ENCODE results near the gene PLAC1.

The PLAC1 gene

DNA sequence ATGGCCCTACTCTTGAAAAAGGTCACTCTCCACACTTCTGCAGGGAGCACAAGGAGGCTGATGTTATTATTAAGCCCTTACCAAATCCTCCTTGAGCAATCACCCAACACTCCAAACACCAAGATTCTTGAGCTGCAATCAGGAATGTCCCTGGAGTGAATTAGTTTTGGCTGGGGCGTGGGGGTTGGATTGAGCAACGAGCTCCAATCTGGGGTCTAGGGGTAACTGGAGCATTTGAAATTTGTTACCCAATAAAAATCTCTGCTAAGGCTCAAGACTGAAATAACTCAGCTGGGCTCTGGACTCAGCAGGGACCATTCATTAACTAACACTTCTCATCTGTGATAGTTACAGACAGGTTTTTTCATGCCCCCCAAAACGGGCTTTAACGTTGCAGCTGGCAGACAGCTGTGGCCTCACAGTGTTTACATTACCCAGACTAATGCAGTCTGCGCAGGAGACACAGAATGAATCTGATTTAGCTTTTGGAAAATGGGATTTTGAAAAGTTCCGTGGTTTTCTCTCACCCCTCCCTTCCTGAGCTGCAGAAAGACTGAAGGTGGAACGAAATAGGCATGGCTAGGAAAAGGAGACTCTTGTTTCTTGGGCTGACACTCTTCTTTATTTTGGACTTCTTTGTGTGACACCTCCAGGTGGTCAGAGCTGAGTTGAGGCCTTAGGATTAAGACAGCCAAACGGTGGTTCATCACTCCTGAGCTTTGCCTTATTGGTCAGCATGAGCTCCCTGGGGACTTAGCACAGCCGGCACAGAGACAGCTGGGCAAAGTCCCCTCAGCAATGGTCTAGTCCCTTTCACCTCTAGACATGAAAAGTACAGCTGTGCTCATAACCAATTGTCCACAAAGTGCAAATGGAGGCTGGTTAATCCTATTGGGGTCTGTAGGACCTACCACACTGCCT lies 26.6 kb downstream of the PLAC1 start:
- DNase-seq (ENCODE audit: low read depth in 3 of 3), result no peak

GRCh38 chrX:134628663-134629062 lies 29.6 kb downstream of the PLAC1 start:
- no peak for DNase-seq (ENCODE audit: low read depth in 3 of 3)

GRCh38 chrX:134626434-134626833 lies 31.8 kb downstream of the PLAC1 start:
- no peak for DNase-seq (ENCODE audit: low read depth in 3 of 3)

DNA sequence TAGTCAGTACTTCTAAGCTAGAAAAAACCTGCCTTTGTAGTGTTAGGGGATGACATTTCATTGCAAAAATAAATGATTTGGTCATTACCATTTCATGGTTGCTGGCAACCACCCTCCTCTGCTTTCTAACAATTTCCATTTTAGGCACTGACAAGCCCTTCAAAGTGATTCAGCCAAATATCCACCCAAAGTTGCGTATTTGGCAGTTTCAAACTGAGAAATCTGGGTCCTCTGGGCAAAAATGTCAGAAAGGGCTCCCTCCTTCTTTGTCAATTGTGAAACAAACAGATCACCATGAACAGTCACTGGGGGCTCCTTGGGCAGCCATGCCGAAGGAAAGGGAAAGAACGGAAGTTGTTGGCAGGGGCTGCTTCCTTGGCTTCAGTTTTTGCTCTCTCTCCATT lies 33.0 kb downstream of the PLAC1 start:
- DNase-seq (ENCODE audit: low read depth in 3 of 3), result no peak

- no peak for DNase-seq (ENCODE audit: low read depth in 3 of 3)
These were observed 34.2 kb downstream of the PLAC1 start for GRCh38 chrX:134624046-134624430.

- no peak for DNase-seq (ENCODE audit: low read depth in 3 of 3)
These were observed 34.8 kb downstream of the PLAC1 start for GRCh38 chrX:134623293-134624045.

DNA sequence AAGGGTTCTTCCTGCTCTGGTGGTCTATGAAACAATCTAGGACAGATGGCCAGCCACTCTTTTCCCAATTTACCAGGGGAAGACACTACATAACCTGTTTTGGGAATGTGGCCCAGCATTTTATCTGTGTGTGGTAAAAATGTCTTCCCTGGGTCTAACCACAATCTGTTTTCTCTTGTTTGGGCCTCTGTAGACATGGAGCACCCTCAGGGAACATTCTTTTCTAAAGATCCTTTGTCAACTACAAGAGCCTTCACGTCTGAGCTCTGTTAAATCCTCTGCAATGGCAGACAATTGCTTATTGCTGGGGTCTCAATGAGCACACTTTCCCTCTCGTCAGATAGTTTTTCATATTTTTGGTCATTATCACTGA lies 35.5 kb downstream of the PLAC1 start:
- no peak for DNase-seq (ENCODE audit: low read depth in 3 of 3)

- peak in 1 of 3 experiments; percentile 2 for DNase-seq (ENCODE audit: low read depth in 3 of 3)
These were observed 36.0 kb downstream of the PLAC1 start for GRCh38 chrX:134622056-134622812.

DNA sequence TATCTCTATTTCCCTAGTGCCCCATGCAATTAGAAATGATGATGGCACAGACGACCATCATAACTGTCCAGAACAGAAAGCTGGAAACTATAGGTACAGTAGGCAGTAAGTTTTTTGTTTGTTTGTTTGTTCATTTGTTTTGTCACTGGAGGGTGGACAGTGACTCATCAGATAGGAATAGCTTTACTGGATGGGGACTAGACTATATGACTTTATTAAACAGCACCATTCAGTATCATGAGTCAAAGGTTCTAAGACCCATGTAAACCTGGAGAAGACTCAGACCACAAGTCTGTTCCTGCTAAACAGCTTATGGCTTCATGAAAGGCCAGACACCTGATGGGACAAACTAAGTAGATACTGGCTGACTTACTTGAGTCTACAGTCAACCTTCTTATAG lies 38.4 kb downstream of the PLAC1 start:
- no peak for DNase-seq (ENCODE audit: low read depth in 3 of 3)

DNA sequence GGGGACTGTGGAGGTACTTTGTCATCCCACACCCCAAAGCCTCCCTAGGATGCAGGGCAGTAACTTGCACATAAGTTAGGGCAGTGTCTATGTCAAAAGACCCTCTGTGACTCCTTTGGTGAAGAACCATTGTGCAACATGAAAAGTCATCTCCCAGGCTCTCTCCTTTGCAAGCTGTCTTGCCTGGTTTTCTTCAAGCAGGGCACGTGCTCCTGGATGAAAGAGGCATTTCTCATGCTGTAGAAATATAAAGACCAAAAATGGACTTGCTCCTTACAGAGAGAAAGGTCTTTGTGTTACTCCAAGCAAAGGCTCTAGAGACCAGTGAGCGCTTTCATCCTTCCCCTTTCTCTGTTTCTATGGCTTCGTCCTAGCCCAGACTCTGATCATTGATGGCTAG lies 44.9 kb downstream of the PLAC1 start:
- DNase-seq (ENCODE audit: low read depth in 3 of 3), result no peak

DNA sequence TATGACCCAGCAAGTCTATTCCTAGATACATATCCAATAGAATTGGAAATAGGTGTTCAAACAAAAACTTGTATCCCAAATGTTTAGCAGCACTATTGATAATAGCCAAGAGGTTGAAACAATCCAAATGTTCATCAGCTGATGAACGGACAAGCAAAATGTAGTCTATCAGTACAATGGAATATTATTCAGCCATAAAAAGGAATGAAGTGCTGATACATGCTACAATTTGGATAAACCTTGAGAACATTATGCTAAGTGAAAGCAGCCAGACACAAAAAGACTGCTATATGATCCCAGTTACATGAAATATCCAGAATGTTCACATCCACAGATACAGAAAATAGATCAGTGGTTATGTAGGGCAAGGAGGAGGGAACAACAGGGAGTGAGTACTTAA lies 50.1 kb downstream of the PLAC1 start:
- DNase-seq (ENCODE audit: low read depth in 3 of 3), result no peak

GRCh38 chrX:134607523-134607922 lies 50.7 kb downstream of the PLAC1 start:
- no peak for DNase-seq (ENCODE audit: low read depth in 3 of 3)

DNA sequence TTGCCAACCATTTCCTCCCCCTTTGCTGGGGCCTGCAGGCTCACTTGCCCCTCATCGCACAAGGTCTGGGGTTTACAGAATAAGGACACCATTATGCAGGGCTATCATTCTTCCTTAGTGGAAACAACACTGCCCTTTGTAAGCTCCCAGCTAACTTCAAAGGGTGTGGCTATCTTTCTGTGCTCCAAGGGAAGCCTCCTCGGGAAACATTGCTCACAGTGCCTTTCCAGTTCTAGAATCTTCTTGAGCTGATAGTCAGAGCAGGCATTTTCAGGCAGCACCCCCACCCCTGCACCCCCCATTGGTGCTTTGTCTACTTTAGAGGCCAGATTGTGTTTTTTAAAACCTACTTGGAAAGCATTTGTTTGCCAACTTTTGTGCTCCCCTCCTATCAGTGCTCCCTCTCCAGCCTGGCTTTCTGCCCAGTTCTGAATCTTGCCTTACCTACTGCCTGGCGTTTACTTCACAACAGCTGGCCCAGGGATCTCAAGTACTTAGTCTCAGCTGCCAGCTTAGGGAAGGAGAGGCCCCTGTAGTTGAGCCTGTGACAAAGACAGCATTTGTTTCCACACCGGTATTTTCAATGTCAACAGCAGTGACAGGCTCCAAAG lies 53.5 kb downstream of the PLAC1 start:
- DNase-seq (ENCODE audit: low read depth in 3 of 3), result no peak

DNA sequence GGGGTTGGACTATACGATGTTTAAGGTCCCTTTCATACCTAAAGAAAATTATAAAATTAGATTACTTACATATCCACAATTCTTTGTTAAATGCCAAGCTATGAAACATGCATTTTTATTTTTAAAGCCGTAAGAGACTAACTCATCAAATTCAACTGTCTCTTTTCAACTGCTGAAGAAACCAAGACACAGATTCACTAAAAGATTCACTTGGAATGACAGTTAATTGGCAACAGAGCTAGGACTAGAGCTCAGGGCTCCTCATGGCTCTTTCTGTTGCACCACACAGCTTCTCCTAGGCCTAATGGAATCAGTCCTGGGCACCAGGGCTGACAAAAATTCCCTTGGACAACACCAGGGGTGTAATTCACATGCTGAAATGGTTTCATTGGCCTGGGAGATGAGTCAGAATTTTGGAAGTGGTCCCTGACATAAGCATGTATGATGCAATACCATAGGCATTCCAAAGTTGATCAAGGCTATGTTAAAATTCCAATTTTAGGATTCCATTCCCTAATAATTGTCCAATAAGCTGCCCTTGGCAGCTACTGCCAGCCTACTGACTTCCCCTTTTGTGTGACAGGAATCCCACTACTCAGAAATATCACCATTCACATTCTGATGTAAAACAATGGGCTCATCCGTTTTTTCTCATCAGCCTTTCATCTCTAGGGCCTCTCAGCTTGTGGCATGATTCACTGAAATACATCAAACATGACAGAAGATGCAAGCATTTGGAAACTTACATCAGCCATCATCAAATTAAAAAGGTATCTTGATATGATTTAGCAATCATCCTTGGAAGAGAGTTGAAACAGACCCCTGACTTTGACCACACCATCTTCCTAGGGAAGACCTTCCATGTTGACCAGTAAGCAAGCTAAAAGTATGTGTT lies 54.2 kb downstream of the PLAC1 start:
- DNase-seq (ENCODE audit: low read depth in 3 of 3), result no peak

GRCh38 chrX:134602410-134602809 lies 55.9 kb downstream of the PLAC1 start:
- no peak for DNase-seq (ENCODE audit: low read depth in 3 of 3)

DNA sequence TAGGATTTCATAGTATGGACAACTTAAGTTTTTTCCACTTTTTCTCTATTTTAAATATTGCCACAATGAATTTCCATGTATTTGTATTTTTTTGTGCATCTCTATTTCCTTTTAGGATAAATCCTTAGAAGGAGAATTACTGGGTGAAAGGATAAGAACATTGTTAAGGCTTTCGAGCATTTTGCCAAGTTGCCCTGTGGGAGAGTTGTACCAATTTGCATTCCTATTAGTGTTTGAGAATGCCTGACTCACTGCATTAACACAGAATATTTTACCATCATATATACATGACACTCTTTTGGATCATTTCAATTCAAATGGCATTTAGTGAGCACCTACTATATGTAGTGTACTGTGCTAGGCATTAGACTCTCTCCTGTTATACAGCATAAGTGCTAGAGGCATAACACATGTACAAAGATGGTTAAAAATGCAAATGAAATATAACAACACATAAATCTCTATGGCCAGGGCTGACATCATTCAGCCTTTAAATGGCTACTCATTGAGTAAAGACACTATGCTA lies 57.0 kb downstream of the PLAC1 start:
- no peak for DNase-seq (ENCODE audit: low read depth in 3 of 3)

DNA sequence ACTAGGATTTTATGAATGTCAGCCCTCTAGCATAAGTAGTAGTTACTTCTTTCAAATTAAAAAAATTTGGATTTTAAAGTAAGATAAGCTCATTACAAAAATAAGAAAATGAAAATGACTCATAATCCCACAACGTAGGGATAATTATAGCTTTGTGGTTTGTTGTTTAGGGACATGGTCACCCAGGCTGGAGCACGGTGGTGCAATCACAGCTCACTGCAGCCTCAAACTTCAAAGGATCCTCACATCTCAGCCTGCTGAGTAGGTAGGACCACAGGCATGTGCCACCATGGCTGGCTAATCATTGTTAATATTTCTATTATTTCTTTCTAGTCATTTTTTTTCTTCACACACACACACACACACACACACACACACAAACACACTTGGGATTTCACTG lies 57.6 kb downstream of the PLAC1 start:
- DNase-seq (ENCODE audit: low read depth in 3 of 3), result peak in 1 of 3 experiments; percentile 2

DNA sequence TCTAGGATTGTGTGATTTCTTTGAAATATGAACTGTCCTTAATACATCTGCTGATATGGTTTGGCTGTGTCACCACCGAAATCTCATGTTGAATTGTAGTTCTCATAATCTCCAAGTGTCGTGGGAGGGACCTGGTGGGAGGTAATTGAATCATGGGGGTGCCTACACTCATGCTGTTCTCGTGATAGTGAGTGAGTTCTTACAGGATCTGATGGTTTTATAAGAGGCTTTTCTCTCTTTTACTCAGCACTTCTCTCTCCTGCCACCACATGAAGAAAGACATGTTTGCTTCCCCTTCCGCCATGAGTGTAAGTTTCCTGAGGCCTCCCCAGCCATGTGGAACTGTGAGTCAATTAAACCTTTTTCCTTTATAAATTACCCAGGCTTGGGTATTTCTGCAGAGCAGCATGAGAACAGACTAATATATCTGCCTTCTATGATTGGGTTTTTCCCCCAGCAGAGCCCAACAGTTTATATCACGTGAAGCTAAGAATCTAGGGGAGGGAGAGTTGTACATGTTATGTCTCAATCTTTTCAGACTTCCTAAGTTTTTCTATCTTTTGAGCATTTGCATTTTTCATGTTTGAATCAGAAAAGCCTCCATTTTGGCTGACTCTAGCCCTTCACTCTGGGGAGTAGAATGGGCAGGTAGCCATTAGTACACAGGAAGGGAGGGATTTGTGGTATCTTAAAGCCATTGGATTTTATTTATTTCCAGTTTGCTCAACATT lies 58.9 kb downstream of the PLAC1 start:
- DNase-seq (ENCODE audit: low read depth in 3 of 3), result peak; percentile 11 to 32 (median 25)

- no peak for DNase-seq (ENCODE audit: low read depth in 3 of 3)
These were observed 66.0 kb downstream of the PLAC1 start for GRCh38 chrX:134592303-134592702.

GRCh38 chrX:134591502-134591901 lies 66.8 kb downstream of the PLAC1 start:
- DNase-seq (ENCODE audit: low read depth in 3 of 3), result no peak

Measured in stimulated activated CD4-positive, alpha-beta T cell treated with anti-CD3 and anti-CD28 coated beads, TNF-alpha, amount 100 ng/mL, for 24 hours (primary cell).